GM19025 (cell line): ENCODE results near the gene OR6P1.

Experiments used
- ATAC-seq: cut with Tn5 transposase; IDR thresholded peaks from one replicate; pipeline ENCODE4 v1.9.1; 2021; ENCODE audit warnings: mild to moderate bottlenecking, low read depth, moderate library complexity; ENCODE audit not compliant: unreplicated experiment

The OR6P1 gene, protein sequence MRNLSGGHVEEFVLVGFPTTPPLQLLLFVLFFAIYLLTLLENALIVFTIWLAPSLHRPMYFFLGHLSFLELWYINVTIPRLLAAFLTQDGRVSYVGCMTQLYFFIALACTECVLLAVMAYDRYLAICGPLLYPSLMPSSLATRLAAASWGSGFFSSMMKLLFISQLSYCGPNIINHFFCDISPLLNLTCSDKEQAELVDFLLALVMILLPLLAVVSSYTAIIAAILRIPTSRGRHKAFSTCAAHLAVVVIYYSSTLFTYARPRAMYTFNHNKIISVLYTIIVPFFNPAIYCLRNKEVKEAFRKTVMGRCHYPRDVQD

DNA sequence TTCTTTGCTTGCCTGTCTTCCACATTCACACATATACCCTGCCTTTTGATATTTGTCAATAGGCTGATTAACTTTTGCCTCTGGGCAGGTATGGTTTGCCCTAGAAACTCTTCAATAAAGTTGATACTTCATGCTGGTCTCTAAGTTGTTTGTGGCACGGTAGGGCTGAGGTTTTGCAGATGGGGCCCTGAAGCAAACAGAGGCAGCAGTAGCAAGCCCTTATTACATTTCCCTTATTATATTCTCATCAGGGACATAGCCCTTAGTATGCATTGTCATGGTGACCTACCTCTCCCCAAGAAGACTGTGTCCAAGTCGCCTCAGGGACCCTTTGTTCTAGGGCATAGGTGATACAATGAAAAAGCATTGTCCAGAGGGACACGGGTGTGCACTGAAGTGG, at the start of gene OR6P1:
TSS of gene OR6P1 (minus strand) at position 101 of the 400 bp plus-strand sequence. CDS start 6,976 bp downstream, outside the sequence.
- no peak for ATAC-seq

DNA sequence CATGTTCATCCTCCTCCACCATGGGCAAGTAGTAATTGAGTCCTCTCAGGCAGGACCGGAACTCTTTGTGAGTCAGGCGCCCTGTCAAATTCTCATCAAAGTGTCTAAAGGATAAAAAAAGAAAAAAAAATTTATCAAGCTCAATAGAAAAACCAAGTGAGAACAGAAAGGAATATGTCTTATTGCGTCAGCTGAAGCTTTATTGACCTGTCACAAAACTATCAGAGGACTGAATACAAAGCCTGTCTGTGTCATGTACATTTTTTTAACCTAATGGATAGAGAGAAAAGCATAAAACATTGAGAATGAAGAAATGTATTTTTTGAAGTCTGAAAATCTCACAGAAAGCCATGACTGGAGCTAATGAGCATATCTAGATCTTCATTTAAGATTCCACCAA, 43.4 kb upstream of the OR6P1 start:
- no peak for ATAC-seq

DNA sequence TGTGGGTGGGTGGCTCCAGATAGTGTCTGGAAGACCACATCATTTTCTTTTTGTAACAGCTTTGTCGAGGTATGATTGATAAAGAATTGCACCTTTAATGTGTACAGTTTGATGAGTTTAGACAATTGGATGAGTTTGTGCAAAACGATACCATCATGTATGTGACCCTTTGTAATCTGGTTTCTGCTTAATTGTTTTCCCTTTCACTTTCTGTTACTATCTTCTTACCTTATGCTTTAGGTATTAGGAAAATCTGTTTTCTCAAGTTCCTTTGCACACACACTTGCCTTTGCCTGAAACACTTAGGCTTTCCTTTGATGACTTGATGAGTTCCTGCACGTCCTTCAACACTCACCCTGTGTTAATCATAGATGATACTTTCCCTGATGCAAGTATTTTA, 41.5 kb upstream of the OR6P1 start:
- ATAC-seq = no peak

DNA sequence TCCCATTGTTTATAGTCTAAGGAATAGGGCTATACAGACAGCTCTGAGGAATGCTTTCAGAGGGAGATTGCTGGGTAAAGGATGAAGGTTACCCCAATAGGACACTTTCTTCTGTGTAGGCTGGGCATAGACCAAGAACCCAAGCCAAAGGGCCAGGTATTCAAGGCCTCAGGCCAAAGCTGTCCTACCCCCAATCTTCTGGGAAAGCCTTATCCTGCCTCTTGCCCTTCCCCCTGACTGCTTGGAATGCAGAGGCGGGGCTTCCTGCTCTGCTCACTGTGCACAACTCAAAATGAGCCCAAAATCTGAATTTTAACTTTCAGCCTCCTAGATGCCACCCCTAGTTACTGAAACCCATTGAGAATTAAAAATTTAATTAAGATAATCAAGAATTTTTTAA, 36.9 kb upstream of the OR6P1 start:
- no peak for ATAC-seq

DNA sequence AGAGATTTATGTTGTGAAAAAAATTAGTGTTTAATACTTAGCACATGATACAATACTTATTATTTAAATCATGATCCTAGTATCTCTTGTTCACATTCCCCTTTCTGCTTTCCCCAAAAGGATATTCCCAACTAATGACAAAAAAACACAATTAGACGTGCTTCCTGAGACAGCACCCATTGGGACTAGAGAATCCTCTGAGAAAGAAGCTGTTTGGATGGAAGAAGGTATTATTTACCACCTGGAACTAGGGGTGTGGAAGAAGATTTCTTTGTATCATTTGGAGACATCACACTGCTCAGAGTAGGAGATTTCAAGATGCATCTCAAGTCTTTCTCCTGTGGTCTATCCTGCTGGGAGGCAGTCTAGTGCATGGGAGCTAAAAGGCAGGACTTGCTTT, 34.6 kb upstream of the OR6P1 start, which contains the start of gene OR10Z1:
TSS of gene OR10Z1 (plus strand) at position 301 of the 400 bp plus-strand sequence. CDS start 1,171 bp downstream, outside the sequence.
- no peak for ATAC-seq

DNA sequence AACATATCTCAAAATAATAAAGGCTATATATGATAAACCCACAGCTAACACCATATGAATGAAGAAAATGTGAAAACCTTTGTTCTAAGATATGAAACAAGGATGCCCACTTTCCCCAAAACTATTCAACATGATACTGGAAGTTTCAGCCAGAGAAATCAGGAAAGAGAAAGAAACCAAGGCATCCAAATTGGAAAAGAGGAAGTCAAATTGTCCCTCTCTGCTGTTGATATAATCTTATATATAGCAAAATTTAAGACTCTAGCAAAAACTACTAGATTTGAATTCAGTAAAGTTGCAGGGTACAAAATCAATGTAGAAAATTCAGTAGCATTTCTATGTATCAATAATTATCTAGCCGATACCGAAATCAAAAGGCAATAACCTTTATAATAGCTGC, 30.4 kb upstream of the OR6P1 start:
- ATAC-seq = no peak

DNA sequence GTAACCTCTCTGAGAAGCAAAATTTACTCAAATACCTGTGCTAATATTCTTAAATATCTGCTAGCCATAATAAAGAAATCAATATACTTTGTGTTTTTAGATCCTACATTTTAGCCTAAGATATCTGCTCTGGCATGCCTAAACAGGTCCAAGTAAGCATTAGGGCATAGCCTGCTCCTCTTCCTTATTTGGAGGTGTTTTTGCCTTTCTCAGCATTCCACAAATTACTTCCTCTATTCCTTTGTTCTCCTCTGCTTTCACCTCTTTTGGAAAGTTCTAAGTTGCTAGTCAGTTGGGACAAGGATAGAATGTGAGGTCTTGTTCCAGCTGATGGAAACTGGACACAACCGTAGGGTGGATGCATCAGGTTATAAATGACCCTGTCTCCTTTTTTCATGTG, 16.6 kb upstream of the OR6P1 start:
- no peak for ATAC-seq

DNA sequence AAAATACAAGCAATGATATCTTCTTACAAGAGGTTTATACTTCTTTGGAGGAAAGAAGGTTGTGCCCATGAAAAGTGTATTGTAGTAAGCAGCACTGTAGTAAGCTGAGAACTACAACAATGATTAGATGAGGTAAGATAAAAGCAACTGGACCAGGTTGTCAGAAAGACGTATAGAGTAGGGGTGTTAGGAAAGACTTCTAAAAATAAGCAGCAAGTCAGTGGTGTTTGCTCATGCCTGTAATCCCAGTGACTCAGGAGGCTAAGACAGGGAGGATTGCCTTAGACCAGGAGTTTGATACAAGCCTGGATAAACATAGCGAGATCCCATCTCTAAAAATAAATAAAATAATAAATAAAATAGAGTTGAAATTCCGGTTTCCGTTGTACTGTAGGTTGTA, 13.6 kb upstream of the OR6P1 start:
- no peak for ATAC-seq

DNA sequence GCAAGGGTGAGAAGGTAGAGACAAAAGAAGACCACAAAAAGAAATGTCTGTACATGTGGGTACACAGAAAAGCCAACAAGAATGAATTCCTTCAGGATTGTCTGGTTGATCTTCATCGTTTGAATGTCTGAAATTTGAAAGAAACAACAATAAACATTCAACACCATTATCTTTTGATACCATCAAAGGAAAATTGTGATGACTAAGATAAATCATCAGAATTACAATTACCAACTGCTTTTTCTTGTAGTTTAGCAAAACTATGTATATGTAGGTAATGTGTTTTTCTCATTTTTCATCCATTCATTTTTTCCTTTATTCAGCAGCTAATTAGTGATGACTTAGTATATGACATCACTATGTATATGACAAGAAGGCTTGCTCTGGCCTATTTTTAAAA, 9.4 kb upstream of the OR6P1 start, which contains the start of gene OR10X1:
TSS of gene OR10X1 (minus strand) at position 167 of the 400 bp plus-strand sequence. CDS start at position 167, 0 bp downstream.
- ATAC-seq = no peak

DNA sequence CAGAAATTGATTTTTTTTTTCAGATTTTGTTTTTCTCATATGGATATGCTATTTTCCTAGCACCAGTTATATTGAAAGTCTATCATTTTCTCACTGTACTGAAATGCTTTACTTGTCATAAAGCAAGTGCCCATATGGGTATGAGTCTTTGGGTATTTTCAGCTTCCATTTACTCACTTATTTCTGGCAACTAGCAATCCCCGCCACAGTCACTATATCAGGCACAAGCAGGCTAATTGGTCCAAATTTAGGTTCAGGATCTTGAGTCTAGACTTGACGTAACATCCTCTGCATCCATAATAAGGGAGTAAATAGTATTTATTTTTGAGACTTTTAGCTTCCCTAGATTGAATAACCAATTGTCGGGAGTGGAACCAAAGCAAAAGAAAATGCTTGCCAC, 7.2 kb upstream of the OR6P1 start:
- no peak for ATAC-seq

DNA sequence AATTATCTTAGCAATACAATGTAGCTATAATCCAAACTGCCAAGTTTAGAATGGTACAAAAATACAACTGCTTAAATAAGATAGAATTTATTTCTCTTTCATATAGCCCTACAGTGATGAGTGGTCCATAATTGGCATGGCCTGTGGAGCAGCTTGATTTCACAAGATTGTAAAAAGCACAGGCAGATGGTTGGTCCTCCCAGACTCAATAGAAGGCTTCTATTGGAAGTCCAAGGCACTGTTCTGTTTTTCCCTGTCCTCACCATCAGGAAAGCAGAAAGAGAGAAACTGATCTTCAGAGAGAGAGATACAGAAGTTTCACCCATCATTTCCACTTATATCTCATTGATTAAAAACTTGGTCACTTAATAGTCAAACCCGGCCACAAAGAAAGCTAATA, 1.8 kb upstream of the OR6P1 start:
- no peak for ATAC-seq

DNA sequence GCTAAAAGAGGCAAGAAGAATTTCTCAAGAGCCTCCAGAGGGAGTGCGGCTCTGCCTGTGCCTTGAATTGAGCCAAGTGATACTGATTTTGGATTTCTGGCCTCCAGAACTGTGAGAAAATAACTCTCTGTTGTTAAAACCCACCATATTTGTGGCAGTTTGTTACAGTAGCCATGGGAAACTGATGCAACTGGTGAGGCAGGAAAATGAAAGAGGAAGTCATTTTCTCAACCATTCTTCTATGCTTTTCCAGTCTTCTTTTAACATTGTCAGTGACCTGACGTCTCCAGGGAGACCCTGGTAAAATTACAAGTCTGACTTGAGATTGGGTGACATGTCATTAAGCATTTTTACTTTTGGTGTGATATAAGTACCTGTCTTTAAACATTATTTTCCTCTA, 5.8 kb downstream of the OR6P1 start:
- ATAC-seq = no peak

DNA sequence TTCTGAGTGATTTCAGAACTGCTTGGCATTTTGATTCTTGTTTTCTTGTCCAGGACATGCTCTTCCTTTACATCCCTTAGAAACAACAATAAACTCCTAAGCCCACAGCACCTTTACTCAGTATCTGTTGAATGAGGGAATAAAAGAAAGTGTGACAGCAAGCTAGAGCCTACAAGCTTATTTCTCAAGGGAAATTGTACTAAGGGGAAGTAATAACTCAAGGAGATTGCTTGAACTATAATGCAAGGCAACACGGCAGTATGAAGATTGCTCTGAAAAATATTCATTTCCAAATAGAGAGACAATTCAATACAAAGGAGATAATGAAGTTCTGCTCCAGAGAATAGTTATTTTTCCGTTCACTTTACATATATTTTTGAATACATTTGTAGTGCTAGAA, 6.5 kb downstream of the OR6P1 start:
- no peak for ATAC-seq

DNA sequence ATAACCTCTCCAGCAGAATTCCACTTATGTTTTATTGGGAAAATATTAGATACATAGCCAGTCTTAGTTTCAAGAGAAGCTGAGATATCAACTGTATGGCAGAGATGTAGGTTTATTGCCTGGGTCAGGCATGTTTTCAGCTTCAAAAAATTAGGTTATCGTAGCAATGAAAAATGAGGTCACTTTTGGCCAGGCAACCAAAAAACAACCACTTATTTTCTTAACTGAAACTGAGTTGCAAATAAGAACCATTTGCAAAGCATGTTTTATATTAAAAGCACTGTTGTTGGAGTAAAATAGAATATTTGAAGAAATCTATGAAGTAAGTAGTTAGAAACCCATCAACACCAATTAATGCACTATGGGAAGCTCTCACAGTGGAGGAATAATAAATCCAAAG, 10.7 kb downstream of the OR6P1 start:
- ATAC-seq = no peak

DNA sequence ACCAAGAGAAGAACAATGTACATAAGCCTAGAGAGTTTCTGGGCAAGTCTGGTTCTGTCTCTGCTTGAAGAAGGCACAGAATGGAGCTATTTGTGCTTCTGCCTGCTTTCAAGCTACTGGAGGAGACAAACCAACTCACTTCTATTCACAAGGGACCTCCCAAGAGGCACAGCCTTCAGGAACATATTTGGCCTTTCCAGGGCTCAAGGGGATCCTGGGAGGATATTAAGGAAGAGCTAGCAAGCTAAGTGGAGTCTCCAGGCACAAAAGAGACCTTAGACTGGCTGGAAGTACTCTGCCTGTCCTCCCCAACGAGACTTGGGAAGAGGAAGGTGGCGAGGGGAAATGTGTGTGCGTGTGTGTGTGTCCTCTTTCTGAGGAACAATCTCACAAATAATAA, 16.0 kb downstream of the OR6P1 start, which contains the start of gene OR6Y1:
TSS of gene OR6Y1 (minus strand) at position 54 of the 400 bp plus-strand sequence. CDS start 6,300 bp downstream, outside the sequence.
- ATAC-seq = no peak

DNA sequence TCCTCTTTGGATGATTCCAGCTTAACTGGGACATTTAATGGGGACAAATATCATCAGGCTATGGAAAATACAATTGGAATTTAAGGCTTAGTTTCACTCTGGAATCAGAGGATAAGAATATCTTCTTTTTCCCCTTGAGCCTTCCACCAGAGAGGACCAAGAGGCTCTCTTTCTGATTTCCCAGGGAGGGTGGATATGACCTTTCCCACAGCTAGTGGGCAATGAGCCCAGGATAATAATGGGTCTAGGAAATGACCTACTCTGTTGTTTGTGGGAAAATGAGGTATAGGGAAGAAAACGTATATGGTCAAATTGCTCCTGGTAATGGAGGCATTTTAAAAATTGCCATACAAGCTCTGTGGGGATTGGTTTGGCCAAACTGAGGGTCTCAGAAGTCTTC, 18.1 kb downstream of the OR6P1 start:
- no peak for ATAC-seq

DNA sequence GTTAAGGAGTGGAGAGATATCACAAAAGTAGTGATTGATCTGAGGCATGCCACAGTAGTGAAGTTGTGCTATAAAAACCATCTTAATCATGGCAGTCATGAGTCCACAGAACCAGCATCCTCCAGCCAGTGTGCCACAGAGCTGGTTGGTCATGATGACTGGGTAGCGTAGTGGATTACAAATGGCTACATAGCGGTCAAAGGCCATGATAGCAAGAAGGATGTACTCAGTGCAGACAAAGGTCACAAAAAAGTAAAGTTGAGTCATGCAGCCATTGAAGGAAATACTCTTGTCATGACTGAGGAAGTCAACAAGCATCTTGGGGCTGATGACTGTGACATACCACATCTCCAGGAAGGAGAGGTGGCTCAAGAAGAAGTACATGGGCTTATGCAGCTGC, 22.8 kb downstream of the OR6P1 start:
- ATAC-seq = no peak

DNA sequence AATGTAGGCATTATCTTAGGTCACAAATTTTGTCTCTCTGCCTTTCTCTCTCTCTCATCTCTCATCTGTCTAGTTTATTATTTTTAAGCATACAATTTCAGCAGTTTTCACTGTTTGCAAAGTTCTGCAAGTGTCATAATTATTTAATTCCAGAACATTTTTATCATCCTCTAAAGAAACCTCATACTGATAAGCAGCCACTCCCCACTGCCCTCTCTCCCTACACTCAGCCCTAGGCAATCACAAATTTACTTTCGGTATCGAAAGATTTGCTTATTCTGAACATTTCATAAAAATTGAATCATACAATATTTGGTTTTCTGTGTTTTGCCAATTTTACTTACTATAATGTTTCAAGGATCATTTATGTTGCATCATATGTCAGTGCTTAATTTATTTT, 32.8 kb downstream of the OR6P1 start:
- ATAC-seq = no peak

DNA sequence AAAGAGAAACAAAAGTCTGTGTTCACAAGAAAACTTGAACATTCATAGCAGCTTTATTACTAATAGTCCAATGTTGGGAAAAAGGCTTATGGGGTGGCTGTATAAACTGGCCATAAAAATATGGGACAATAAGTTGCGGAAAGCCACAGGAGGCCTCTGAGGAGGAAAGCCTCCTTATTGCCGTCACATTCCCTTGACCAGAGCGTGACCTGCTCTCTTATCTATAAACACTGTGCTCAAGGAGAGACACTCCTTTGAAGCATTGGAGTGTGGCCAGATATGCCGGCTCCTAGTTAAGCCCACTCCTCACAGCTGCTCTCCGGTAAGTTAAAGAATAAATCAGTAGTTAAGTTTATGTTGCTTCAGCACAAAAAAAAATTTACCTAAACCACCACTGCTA, 35.9 kb downstream of the OR6P1 start:
- no peak for ATAC-seq

DNA sequence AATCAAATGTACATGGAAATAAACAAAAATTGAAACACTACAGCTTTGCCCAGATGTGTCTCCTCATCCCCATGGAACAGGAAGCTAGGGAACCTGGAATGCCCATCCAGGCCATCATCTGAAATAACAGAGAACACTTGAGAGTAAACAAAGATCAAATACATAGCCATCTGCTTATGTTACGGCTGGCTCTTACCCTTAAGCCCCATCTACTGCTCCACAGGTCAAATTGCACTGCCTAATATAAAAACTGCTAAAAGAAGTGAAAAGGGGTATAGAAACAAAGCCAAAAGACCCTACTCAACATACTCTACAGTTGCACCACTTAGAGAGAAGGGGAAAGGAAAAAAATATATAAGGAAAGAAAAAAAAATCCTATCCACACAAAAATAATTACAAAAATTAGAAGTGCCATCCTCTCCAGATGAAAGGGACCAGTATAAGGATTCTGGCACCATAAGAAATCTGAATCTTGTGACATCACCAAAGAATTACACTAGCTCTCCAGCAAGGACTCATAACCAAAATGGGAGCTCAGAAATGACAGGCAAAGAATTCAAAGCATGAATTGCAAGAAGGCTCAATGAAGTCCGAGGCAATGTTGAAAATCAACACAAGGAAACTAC, 43.1 kb downstream of the OR6P1 start:
- ATAC-seq = no peak

DNA sequence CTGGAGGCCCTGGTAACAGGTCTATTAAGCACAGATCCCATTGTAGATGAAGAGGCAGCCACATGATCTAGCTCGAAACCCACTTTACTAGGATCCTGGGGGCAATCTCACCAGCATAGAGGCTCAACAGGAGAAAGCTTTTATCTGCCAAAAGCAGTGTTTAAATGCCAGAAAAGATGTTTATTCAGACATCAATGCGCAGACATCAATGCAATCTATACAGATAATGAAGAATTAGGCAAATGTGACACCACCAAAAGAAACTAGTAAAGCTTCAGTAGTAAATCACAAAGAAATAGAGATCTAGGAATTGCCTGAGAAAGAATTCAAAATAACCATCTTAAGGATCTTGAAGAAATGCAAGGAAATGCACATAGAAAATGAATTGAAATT, 48.7 kb downstream of the OR6P1 start:
- ATAC-seq = no peak
